Esophagus squamous epithelium (tissue), 5 donors: ENCODE data around the gene PLEK2. TPM values are rescaled to one million over a fixed set of nuclear protein-coding genes. Genes with fewer than 3 reads are reported as not detected.
A peak's percentile ranks its signal among the peaks of the same experiment; 100 is the strongest.

Experiments used
- DNase-seq: peaks from one replicate; lab custom pipeline; 2025; lab: John Stamatoyannopoulos, UW
- H3K27ac ChIP-seq, 4 donors: fragments of 200-600 bp; sonication (generic); one replicate each; pipeline ENCODE4 v1.5.1; 2016 to 2019; ENCODE audit warnings: mild to moderate bottlenecking in 1 of 4
- H3K27me3 ChIP-seq, 4 donors: fragments of 200-600 bp; sonication (generic); 1 replicate in 3 of 4; 2 replicates in 1 of 4; pipeline versions ENCODE4 v1.5.1 to v1.6.0; 2017 to 2021; ENCODE audit warnings: antibody characterized with exemption in 1 of 4
- H3K36me3 ChIP-seq, 3 donors: fragments of 200-600 bp; sonication (generic); one replicate each; pipeline ENCODE4 v1.5.1; 2016 to 2019
- H3K4me1 ChIP-seq, 3 donors: fragments of 200-600 bp; sonication (generic); one replicate each; pipeline ENCODE4 v1.5.1; 2017 to 2019
- H3K4me3 ChIP-seq, 4 donors: fragments of 200-600 bp; sonication (generic); 1 replicate in 3 of 4; 2 replicates in 1 of 4; pipeline ENCODE4 v1.5.1; 2016 to 2019; ENCODE audit warnings: mild to moderate bottlenecking in 2 of 4, moderate library complexity in 1 of 4
- H3K9me3 ChIP-seq, 3 donors: fragments of 200-600 bp; sonication (generic); one replicate each; pipeline ENCODE4 v1.5.1; 2016 to 2019
- POLR2A ChIP-seq, 4 donors: fragments of 450-650 bp; IDR thresholded peaks; one replicate each; pipeline ENCODE4 v1.6.1; 2017; ENCODE audit warnings: antibody characterized with exemption in 4 of 4, mild to moderate bottlenecking in 4 of 4, moderate library complexity in 3 of 4
- WGBS, 2 donors: methylation state at CpG; one replicate each; pipeline ENCODE4 v1.1.5; 2018; 5-methylcytosine and 5-hydroxymethylcytosine counted together
- intact Hi-C: fragments of 100-400 bp; cut with DNase I; formaldehyde crosslinking; loops from one replicate; pipeline ENCODE4 v1.15.0; 2022
- total RNA-seq, 4 donors: library from RNA; depleted of rRNA; stranded (reverse); fragments of >200 nt; gene quantifications; one replicate each; pipeline ENCODE4 v1.1.0, GENCODE V29; 2016
- TF ChIP-seq, protein P1 (sequence below), 6 experiments: fragments of 450-650 bp in 4 of 6; fragments of 200-600 bp in 2 of 6; sonication (generic) in 2 of 6; IDR thresholded peaks; one replicate each; pipeline ENCODE4 v1.5.1; 2016 to 2019; ENCODE audit warnings: antibody characterized with exemption in 6 of 6, mild to moderate bottlenecking in 4 of 6, moderate library complexity in 4 of 6
- donor health status: DM: yes; HTN: yes; CAD: no.

Gene PLEK2
- total RNA-seq, 4 donors from 2014 or later = 7.6 to 19.9 (median 13.1) TPM

DNA sequence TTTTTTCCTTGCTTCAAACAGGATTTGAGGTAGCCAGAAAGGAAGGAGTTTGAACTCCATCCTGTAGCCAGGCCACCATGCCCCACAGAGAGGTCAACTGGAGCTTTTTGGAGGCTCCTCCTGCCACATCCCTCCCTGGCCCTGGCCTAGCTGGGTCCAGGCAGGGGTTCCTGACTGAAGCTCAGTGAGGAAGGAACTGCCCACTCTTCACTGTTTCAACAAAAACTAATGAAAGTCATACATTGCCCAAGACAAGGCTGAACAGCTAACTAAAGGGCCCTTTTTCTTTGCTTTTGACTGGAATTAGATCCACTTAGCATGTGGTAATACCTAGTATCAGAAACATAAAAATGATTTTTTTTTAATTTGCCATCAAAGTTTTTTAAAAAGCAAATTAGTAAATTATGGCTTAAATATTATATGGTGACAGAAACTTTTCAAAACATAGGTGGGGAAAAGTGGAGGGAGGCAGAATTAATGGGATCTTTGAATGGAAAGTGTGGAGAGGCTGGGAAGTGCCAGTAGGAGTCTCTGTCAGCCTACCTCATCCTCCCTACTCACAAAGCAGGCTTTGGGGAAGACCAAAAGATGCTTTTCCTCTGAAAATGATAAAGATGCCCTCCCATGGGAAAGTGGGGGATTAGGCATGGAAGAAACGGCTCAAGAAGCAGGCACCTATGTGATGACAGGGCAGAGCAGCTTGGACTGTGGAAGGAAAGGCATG is 22.0 kb downstream of the PLEK2 start:
- no peak overlapping the region for H3K4me3 ChIP-seq
- intact Hi-C loops = no loop called here
- no peaks in the 10 kb centered on the region for H3K9me3 ChIP-seq
- H3K27ac ChIP-seq = no peak overlapping the region
- DNase-seq = no peak
- 50 to 100% methylated on average over 1 of the region's 1 CpG for WGBS, 2 donors
- H3K36me3 ChIP-seq = peaks cover 0 to 69% (median 10%) of the 10 kb centered on the region in 3 donors
- TF ChIP-seq, protein P1, sequence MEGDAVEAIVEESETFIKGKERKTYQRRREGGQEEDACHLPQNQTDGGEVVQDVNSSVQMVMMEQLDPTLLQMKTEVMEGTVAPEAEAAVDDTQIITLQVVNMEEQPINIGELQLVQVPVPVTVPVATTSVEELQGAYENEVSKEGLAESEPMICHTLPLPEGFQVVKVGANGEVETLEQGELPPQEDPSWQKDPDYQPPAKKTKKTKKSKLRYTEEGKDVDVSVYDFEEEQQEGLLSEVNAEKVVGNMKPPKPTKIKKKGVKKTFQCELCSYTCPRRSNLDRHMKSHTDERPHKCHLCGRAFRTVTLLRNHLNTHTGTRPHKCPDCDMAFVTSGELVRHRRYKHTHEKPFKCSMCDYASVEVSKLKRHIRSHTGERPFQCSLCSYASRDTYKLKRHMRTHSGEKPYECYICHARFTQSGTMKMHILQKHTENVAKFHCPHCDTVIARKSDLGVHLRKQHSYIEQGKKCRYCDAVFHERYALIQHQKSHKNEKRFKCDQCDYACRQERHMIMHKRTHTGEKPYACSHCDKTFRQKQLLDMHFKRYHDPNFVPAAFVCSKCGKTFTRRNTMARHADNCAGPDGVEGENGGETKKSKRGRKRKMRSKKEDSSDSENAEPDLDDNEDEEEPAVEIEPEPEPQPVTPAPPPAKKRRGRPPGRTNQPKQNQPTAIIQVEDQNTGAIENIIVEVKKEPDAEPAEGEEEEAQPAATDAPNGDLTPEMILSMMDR (IDR thresholded peaks at IDR 0.05) = no peak
- TF ChIP-seq POLR2A (IDR thresholded peaks at IDR 0.05) = no peak
- no peaks in the 10 kb centered on the region for H3K27me3 ChIP-seq
- peaks cover 0 to 14% (median 0%) of the 10 kb centered on the region in 3 donors for H3K4me1 ChIP-seq

DNA sequence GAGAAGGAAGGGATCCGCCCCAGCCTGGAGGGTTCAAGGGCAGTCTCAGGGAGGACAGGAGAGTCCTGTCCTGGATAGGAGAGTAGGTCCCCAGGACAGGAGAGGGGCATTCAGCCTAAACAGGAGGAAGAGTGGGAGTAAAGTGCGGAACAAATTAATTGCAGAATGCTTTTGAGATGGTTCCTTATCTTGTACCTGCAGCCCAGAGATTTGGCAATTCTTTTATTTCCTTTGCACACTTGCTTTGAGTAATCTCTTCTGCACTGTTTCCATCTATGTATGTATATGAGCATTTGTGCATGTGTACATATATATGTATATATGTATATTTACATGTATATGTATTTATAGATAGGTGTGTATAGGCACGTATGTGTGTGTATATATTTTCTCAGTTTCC is 22.7 kb downstream of the PLEK2 start:
- Histone ChIP-seq H3K36me3 (peaks cover 0 to 69% (median 10%) of the 10 kb centered on the region in 3 donors), H3K4me1 (peaks cover 0 to 19% (median 0%) of the 10 kb centered on the region in 3 donors), H3K4me3 (no peak overlapping the region), H3K9me3 (no peaks in the 10 kb centered on the region), H3K27ac (no peak overlapping the region), H3K27me3 (no peaks in the 10 kb centered on the region)
- intact Hi-C loops = no loop called here
- no peak for DNase-seq
- 82 to 87% methylated on average over 3 of the region's 3 CpGs for WGBS, 2 donors
- TF ChIP-seq, protein P1 (IDR thresholded peaks at IDR 0.05) = no peak
- TF ChIP-seq POLR2A (IDR thresholded peaks at IDR 0.05) = no peak

DNA sequence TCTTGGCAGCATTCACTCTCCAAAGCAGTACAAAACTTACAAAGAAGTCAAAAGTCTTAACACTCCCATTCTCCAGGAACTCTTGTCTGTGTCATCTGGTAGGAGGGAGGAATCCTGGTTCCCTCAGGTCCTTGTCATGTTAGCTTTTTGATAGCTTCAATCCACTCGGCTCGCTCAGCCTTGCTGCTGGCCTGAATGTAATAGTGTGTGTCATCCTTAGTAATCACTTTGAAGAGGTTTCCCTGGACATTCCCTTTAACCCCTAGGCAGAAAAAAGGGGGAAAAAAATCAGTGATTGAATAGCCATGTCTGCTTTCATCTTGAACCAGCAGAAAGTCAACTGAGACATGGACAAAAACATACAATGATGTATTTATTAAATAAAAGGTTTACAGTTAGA is 24.8 kb downstream of the PLEK2 start:
- no peak overlapping the region for H3K4me3 ChIP-seq
- H3K27me3 ChIP-seq = no peaks in the 10 kb centered on the region
- no peak for TF ChIP-seq POLR2A (IDR thresholded peaks at IDR 0.05)
- TF ChIP-seq, protein P1 (IDR thresholded peaks at IDR 0.05) = no peak
- 43 to 69% methylated on average over 2 of the region's 2 CpGs for WGBS, 2 donors
- peaks cover 10 to 70% (median 15%) of the 10 kb centered on the region in 3 donors for H3K36me3 ChIP-seq
- H3K4me1 ChIP-seq = peaks cover 0 to 19% (median 0%) of the 10 kb centered on the region in 3 donors
- DNase-seq = no peak
- intact Hi-C loops = no loop called here
- H3K9me3 ChIP-seq = no peaks in the 10 kb centered on the region
- no peak overlapping the region for H3K27ac ChIP-seq

DNA sequence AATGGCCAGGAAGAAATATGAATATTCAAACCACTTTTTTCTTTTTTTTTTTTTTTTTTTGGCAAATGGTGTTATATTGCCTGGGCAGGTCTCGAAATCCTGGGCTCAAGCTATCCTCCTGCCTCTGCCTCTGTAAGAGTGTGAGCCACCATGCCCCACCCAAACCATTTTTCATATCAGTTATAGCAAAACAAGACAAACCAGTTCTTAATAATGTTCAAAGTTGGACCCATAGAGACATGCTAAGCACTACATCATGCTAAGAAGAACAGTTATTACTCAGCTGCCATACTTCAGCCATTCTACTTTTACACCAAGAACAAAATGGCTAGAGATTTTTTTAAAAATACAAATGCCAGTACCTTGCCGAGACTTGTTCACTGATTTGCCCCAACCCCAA is 26.3 kb downstream of the PLEK2 start:
- no peak for DNase-seq
- no peaks in the 10 kb centered on the region for H3K9me3 ChIP-seq
- H3K4me1 ChIP-seq = peaks cover 0 to 19% (median 0%) of the 10 kb centered on the region in 3 donors
- peaks cover 10 to 86% (median 25%) of the 10 kb centered on the region in 3 donors for H3K36me3 ChIP-seq
- peak overlapping the region in 3 of 4 donors; percentile 2 to 47 (median 47) for H3K27ac ChIP-seq
- intact Hi-C loops = no loop called here
- TF ChIP-seq, protein P1 (IDR thresholded peaks at IDR 0.05) = no peak
- no peak for TF ChIP-seq POLR2A (IDR thresholded peaks at IDR 0.05)
- 53 to 54% methylated on average over 2 of the region's 2 CpGs for WGBS, 2 donors
- H3K4me3 ChIP-seq = no peak overlapping the region
- H3K27me3 ChIP-seq = no peaks in the 10 kb centered on the region

DNA sequence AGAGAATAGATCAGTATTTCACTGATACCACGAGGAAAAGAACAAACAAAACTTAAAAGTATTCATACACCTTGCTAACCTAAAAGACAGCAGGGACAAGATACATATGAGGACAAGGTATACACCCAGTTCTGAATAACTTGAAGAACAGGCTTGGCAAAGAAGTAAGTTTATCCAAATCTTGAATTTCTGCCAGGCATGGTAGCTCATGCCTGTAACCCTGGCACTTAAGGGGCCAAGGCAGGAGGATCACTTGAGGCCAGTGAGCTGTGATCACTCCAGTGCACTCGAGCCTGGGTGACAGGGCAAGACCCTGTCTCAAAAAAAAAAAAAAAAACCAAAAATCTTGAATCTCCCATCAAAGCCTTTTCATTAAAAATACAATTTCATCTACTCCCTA is 26.8 kb downstream of the PLEK2 start:
- no peaks in the 10 kb centered on the region for H3K9me3 ChIP-seq
- no peak for TF ChIP-seq POLR2A (IDR thresholded peaks at IDR 0.05)
- TF ChIP-seq, protein P1 (IDR thresholded peaks at IDR 0.05) = no peak
- peak overlapping the region in 3 of 4 donors; percentile 2 to 47 (median 47) for H3K27ac ChIP-seq
- intact Hi-C loops = no loop called here
- H3K36me3 ChIP-seq = peaks cover 10 to 91% (median 25%) of the 10 kb centered on the region in 3 donors
- no peak overlapping the region for H3K4me3 ChIP-seq
- H3K4me1 ChIP-seq = peaks cover 0 to 19% (median 0%) of the 10 kb centered on the region in 3 donors
- DNase-seq = no peak
- WGBS, 2 donors = 38 to 55% methylated on average over 2 of the region's 2 CpGs
- no peaks in the 10 kb centered on the region for H3K27me3 ChIP-seq
